Measurements from ENCODE around the gene PLA2G5. TPM values are rescaled to one million over a fixed set of nuclear protein-coding genes. Genes with fewer than 3 reads are reported as not detected.

PLA2G5 gene
- total and polyA plus RNA-seq, 2 of the 8 experiments (the other 6 are each of a cell fraction or from before 2014, with no cell fraction given) = 0.05 TPM; not detected in 1

DNA sequence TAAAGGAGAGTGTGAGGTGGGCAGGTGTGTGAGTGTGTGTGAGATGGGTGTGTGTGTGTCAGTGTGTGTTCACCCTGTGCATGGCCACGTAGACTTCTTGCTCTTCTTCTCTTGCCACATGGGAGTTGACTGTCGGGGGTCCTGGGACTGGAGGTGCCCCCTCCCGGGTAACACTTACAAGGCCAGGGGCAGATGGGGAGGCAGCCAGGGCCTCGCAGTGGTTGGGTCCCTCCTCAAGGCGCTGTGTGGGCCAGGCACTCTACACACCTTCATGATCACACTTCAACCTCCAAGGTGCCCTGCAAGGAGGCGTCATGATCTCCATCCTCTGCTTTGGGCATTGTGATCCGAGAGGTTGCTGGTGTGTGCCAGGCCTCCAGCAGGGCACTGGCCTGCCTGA, 71.5 kb downstream of the PLA2G5 start:
- CTCF ChIA-PET (ENCODE audit: partially characterized antibody) = interaction anchor here (0.6 to 13.0 kb wide), 3 partner anchors 11 to 222 kb away, joined by 3 to 127 read pairs (median 19); partner anchors contain the start of gene PLA2G2E
- POLR2A ChIA-PET (ENCODE audit: partially characterized antibody) = no interaction called here
- no peak overlapping the region for H4K5ac ChIP-seq (ENCODE audit: insufficient read length, low read depth, low read length)

More for the DNA sequence above, 71.5 kb downstream of the PLA2G5 start:
- TF ChIP-seq BCL11A (IDR thresholded peaks at IDR 0.05; ENCODE audit: low read depth in 2 of 2, low read length in 2 of 2) (no peak), EGR1 (IDR thresholded peaks at IDR 0.05; ENCODE audit: borderline replicate concordance, low read depth, low read length) (no peak), SP1 (IDR thresholded peaks at IDR 0.05; ENCODE audit: low read depth, low read length) (no peak), ZNF274 (IDR thresholded peaks at IDR 0.05; ENCODE audit: borderline replicate concordance, extremely low read depth, low read length) (no peak), SRF (IDR thresholded peaks at IDR 0.05; ENCODE audit: low read depth, low read length) (no peak)
- Histone ChIP-seq H2BK120ac (replicated peaks; ENCODE audit: low read depth, low read length) (no peak overlapping the region), H4K91ac (replicated peaks; ENCODE audit: insufficient read length, low read length) (no peak overlapping the region), H3K23ac (ENCODE audit: insufficient read length) (no peak overlapping the region), H4K8ac (ENCODE audit: extremely low read depth, insufficient read depth, low read length) (peak overlapping the region; percentile 15; the same call in 1 of the 2 replicates), H2BK12ac (ENCODE audit: low read depth, low read length) (no peak overlapping the region), H3K4me3 (ENCODE audit: extremely low read depth in 1 of 4, insufficient read depth in 2 of 4, low read depth in 3 of 4, low read length in 4 of 4) (no peak overlapping the region), H3K56ac (replicated peaks; ENCODE audit: insufficient read length, low read depth, low read length) (no peak overlapping the region), H2BK15ac (ENCODE audit: low read length) (no peak overlapping the region), H3K79me1 (ENCODE audit: low read depth, low read length) (no peaks in the 10 kb centered on the region), H3K27me3 (replicated peaks in 1 of 4; ENCODE audit: control insufficient read depth in 3 of 4, extremely low read depth in 1 of 4, insufficient read depth in 3 of 4, low read length in 3 of 4) (no peaks in the 10 kb centered on the region), H3K23me2 (ENCODE audit: low read depth, low read length) (peaks cover 3% of the 10 kb centered on the region; the same call in 1 of the 2 replicates), H3K18ac (ENCODE audit: extremely low read depth, low read length) (no peak overlapping the region), H2AK5ac (ENCODE audit: low read depth, low read length) (peak overlapping the region; percentile 91), H3K9me3 (ENCODE audit: insufficient read depth in 2 of 2, low read depth in 1 of 2, low read length in 1 of 2) (no peaks in the 10 kb centered on the region; a peak in 1 of 4 replicates), H3K79me2 (ENCODE audit: control insufficient read depth in 1 of 2, insufficient read depth in 2 of 2, low read length in 2 of 2) (no peaks in the 10 kb centered on the region), H2BK20ac (ENCODE audit: low read length) (no peak overlapping the region), H3K9ac (replicated peaks in 1 of 4; ENCODE audit: extremely low read depth in 1 of 4, low read depth in 3 of 4, low read length in 3 of 4) (no peak overlapping the region; a peak in 1 of 7 replicates), H2BK5ac (ENCODE audit: low read depth, low read length) (no peak overlapping the region), H3K4me1 (replicated peaks in 1 of 4; ENCODE audit: control insufficient read depth in 3 of 4, insufficient read depth in 4 of 4, low read length in 3 of 4) (no peaks in the 10 kb centered on the region; a peak in 1 of 7 replicates), H2AFZ (ENCODE audit: low read length) (no peak overlapping the region), H3K14ac (ENCODE audit: insufficient read length) (no peak overlapping the region), H3K4ac (replicated peaks; ENCODE audit: insufficient read length, low read depth, low read length) (no peak overlapping the region), H3K27ac (ENCODE audit: low read depth, low read length) (no peak overlapping the region), H3K36me3 (ENCODE audit: control insufficient read depth in 2 of 4, insufficient read depth in 4 of 4, low read length in 3 of 4) (no peaks in the 10 kb centered on the region), H4K20me1 (replicated peaks in 1 of 2; ENCODE audit: control insufficient read depth in 1 of 2, insufficient read depth in 2 of 2, low read length in 2 of 2) (no peaks in the 10 kb centered on the region), H3K4me2 (ENCODE audit: insufficient read depth in 1 of 2, low read depth in 2 of 2, low read length in 2 of 2) (no peak overlapping the region)
- DNase-seq (ENCODE audit: low read depth in 1 of 2, low spot score in 2 of 2) (no peak), FAIRE-seq (no peak)
- 81% methylated on average over 7 of the region's 7 CpGs; no CpG with 5 or more reads in 1 of the 2 experiments for WGBS, 2 experiments (ENCODE audit: extremely low coverage in 1 of 2, insufficient coverage in 1 of 2, insufficient read length in 1 of 2, insufficient replicate concordance in 2 of 2, low coverage in 1 of 2, low lambda C conversion rate in 2 of 2, missing lambda C conversion rate in 1 of 2)
